ENCODE results near the gene LYSMD1.
A peak's percentile ranks its signal among the peaks of the same experiment; 100 is the strongest.
"Not testable (repeated sequence)": the region's sequence is repeated elsewhere in the genome, so short reads cannot be mapped to it uniquely, and the experiment has no call there.

LYSMD1 gene

GRCh38 chr1:151165738-151166504, at the start of gene LYSMD1, which contains the start of gene SCNM1:
TSS of gene LYSMD1 (minus strand) at chr1:151165902. CDS start at chr1:151165258, 644 bp downstream.
TSS of gene SCNM1 (plus strand) at chr1:151166144. CDS start at chr1:151166153, 9 bp downstream.
- peak within 1 kb of the TSS; percentile 85 for H3K4me3 ChIP-seq (ENCODE audit: low read depth, low read length)
- peak; percentile 98 for DNase-seq (ENCODE audit: low read depth)
- in situ Hi-C loops (cut with HindIII; ENCODE audit: low sequenced_read_pairs) = no loop called here
- TF ChIP-seq CTCF (IDR thresholded peaks at IDR 0.05; ENCODE audit: low read depth, low read length, missing control alignments) = peak; percentile 12

DNA sequence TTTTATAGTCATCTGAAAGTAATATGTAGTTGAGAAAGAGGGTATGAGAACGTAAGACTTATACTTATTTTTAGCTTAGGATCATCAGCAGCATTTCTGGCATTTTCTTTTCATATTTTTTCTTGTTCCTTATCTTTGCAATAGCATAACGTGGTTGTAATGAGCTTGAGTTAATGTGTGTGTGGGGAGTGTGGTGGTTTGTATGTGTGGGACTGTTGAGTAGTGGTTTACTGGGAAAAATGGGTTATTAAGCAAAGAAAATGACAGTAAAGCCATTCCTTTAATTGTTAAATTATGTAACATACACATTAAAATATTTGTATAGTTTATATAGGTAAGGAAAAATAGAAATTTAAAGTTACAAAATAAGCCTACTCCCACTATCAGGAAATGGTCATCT, 47.9 kb upstream of the LYSMD1 start:
- in situ Hi-C loops (cut with HindIII; ENCODE audit: low sequenced_read_pairs) = no loop called here
- DNase-seq (ENCODE audit: low read depth) = no peak
- TF ChIP-seq CTCF (IDR thresholded peaks at IDR 0.05; ENCODE audit: low read depth, low read length, missing control alignments) = no peak
- H3K4me3 ChIP-seq (ENCODE audit: low read depth, low read length) = no peak overlapping the region

DNA sequence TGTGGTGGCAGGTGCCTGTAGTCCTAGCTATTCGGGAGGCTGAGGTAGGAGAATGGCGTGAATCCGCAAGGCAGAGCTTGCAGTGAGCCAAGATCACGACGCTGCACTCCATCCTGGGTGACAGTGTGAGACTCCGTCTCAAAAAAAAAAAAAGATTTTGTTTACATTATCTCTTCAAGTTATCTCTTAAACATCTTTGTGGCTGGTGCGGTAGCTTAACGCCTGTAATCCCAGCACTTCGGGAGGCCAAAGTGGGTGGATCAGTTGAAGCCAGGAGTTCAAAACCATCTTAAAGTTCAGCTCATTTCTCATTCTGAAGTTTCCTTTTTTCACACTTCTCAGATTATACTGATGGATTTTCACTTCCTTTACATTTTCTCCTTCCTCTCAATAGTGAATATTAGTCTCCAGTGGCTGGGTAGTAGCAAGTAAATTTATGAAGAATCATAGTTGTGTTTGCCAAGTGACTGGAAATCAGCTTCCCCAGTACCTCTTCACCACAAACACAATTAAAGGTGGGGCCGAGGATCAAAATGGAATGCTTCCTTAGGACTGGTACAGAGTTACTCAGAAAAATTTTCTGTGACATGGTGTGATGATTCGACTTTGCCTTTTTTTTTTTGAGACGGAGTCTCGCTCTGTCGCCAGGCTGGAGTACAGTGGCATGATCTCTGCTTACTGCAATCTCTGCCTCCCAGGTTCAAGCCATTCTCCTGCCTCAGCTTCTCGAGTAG, 46.4 kb upstream of the LYSMD1 start:
- no peak for TF ChIP-seq CTCF (IDR thresholded peaks at IDR 0.05; ENCODE audit: low read depth, low read length, missing control alignments)
- H3K4me3 ChIP-seq (ENCODE audit: low read depth, low read length) = no peak overlapping the region
- in situ Hi-C loops (cut with HindIII; ENCODE audit: low sequenced_read_pairs) = no loop called here
- DNase-seq (ENCODE audit: low read depth) = no peak

GRCh38 chr1:151210830-151211229, 45.1 kb upstream of the LYSMD1 start:
- no peak for TF ChIP-seq CTCF (IDR thresholded peaks at IDR 0.05; ENCODE audit: low read depth, low read length, missing control alignments)
- in situ Hi-C loops (cut with HindIII; ENCODE audit: low sequenced_read_pairs) = no loop called here
- no peak overlapping the region for H3K4me3 ChIP-seq (ENCODE audit: low read depth, low read length)
- DNase-seq (ENCODE audit: low read depth) = no peak

DNA sequence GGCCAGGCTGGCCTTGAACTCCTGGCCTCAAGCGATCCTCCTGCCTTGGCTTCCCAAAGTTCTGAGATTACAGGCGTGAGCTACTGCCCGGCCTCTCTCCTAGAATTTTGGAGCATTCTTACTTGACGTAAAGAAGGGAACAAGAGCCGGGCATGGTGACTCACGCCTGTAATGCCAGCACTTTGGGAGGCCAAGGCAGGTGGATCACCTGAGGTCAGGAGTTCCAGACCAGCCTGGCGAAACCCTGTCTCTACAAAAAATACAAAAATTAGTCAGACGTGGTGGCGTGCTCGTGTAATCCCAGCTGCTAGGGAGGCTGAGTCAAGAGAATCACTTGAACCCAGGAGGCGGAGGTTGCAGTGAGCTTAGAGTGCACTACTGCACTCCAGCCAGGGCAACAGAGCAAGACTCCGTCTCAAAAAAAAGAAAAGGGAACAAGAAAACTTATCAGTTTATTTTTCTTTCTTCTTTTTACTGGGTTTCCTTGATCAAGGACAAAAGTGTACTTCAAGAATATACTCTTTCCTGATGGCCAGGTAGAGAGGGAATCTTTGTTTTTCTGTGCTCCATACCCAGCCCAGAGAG, 39.8 kb upstream of the LYSMD1 start:
- H3K4me3 ChIP-seq (ENCODE audit: low read depth, low read length); DNase-seq (ENCODE audit: low read depth); in situ Hi-C loops (cut with HindIII; ENCODE audit: low sequenced_read_pairs): not testable (repeated sequence)

- TF ChIP-seq CTCF (IDR thresholded peaks at IDR 0.05; ENCODE audit: low read depth, low read length, missing control alignments) = no peak
- H3K4me3 ChIP-seq (ENCODE audit: low read depth, low read length) = peak overlapping the region; percentile 100
- DNase-seq (ENCODE audit: low read depth) = peak; percentile 83
- in situ Hi-C loops (cut with HindIII; ENCODE audit: low sequenced_read_pairs) = no loop called here
These were observed 34.3 kb upstream of the LYSMD1 start for GRCh38 chr1:151199873-151200581.

All from astrocyte of the cerebellum (primary cell).